Measurements from ENCODE around the gene SMIM35. TPM values are rescaled to one million over a fixed set of nuclear protein-coding genes. Genes with fewer than 3 reads are reported as not detected.

The SMIM35 gene
- polyA plus RNA-seq, 3 donors = 0.10 to 0.19 (median 0.15) TPM

DNA sequence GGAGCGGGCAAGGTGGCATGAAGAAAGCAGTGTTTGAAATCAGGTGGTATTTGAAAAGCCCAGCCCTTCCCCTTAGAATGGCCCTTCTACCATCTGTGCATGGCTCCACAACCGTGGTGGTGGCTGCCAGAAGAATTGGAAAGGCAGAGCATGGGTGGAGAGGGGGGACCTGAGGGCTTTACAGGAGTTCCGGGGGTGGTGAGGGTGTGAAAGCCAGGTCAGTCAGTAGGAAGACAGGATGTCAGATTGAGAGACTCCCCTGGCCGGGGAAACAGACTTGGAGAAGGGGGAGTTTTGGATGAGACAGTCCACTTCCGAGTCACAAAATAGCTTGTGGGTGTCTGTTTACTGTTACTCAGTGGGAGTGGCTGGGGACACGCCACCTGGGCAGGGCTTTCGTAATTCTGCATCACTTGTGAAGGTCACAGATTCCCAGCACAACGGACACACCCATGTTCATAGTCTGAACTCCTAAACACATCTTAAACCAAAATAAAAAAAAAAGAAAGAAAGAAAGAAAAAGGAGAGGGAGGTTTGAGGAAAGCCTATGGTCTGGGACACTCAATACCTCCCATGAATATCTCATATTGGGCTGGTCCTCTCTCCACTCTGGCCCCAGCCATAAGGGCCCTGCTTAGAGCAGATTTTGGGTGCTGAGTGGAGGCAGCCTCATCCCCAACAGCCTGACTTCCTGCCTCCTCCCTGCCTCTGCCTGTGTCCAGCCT, 24.4 kb upstream of the SMIM35 start:
- no peak for DNase-seq (ENCODE audit: low read depth in 3 of 3, low spot score in 2 of 3)

DNA sequence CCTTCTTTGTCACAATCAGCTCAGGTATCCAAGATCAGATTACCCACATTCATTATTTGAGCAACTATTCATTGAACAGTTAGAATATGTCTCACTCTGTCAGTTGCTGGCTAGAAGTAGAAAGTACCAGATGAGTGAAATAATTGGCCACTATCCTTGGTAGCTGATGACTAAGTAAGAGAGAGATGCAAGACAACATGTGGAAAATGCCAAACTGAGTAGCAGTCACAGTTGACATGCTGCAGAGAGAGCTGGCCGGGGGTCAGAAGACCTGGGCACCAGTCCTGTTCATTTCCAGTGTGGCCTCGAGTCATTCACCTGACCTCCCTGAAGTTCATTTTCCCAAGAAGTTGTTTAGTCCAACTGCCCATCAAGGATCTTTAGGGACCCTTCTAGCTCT, 22.5 kb upstream of the SMIM35 start:
- DNase-seq (ENCODE audit: low read depth in 3 of 3, low spot score in 2 of 3) = no peak

DNA sequence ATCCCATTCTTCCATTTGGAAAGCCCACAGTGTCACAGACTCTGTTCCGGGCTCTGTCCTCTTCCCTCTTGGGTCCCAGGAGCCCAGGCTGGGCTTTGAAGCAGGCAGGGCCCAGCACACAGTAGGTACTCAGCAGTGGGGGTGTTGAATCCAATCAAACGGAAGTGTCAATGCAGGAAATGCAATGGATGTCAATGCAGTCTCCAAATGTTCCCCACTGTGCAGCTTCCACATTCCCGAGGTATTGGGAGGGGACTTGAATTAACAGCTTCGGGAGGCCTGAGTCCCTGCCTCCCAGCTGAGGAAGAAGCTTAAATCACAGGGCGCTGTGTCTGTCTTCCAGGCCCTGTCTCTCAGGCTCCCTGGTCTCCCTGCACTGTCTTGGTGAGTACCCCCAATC, 21.8 kb upstream of the SMIM35 start:
- DNase-seq (ENCODE audit: low read depth in 3 of 3, low spot score in 2 of 3) = no peak

DNA sequence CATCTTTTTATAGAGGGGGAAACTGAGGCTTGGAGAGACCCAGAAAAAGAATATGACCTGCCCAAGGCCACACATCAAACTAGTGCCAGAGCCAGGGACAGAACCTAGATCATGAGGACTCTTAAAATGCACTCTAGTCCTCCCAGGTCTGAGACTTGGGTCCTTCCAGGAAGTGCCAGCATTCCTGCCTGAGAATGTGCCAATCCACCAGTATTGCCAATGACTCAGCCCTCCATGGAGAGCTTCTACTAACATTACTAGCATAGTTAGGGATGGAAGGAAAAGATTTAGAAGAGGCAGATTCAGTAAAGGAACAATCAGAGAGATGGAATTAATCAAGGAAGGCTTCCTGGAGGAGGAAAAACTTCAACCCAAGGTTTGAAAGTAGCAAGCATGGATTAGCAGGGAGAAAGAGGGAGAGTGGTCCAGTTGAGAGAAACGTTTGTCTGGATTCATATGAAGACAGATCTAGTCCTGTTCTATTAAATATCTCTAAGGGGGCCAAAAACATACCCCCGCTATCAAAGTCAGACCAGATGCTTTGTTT, 20.1 kb upstream of the SMIM35 start:
- no peak for DNase-seq (ENCODE audit: low read depth in 3 of 3, low spot score in 2 of 3)

DNA sequence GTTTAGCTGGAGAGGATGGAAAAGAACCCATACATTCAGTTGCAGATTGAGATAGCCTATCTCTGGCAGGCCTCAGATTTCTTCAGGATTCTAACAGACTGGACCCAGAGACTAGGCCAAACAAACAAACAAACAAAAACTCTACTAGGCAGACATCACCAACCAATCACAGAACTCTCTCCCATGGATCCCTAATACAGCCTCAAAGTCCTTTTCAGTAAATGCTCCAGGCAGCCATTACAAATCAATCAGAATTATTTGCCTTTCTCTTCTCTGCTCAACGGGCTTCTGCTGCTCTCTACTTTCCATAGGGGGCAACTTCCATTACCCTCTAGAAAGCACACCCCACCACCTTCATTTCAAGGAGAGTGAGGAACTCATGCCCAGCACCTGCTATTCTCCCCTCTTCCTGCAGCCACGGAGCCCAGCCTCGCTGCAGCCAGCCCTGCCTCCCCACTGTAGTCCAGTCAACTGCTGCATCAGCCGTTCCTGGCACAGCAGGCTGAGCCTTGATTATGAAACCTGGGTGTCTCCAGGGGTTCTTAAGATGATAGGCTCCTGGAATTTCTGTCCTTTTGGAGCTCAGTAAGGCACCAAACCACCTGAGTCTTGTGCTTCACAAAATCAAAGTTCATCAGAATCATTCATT, 19.0 kb upstream of the SMIM35 start:
- no peak for DNase-seq (ENCODE audit: low read depth in 3 of 3, low spot score in 2 of 3)

DNA sequence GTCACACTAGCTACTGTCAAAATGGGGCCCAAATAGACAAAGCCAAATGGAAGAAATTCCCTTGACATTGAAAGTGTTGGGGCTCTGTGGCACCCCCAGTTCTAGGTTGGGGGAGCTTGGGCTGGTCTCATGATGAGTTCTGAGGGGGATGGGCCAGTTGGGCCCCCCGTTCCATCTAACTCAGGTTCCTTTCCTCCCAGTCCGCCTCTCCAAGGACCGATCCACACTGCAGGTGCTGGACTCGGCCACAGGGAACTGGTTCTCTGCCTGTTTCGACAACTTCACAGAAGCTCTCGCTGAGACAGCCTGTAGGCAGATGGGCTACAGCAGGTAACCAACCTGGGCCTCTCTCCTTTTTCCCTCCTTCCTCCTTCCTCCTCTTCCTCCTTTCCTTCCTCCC, 17.7 kb upstream of the SMIM35 start:
- DNase-seq (ENCODE audit: low read depth in 3 of 3, low spot score in 2 of 3) = no peak

DNA sequence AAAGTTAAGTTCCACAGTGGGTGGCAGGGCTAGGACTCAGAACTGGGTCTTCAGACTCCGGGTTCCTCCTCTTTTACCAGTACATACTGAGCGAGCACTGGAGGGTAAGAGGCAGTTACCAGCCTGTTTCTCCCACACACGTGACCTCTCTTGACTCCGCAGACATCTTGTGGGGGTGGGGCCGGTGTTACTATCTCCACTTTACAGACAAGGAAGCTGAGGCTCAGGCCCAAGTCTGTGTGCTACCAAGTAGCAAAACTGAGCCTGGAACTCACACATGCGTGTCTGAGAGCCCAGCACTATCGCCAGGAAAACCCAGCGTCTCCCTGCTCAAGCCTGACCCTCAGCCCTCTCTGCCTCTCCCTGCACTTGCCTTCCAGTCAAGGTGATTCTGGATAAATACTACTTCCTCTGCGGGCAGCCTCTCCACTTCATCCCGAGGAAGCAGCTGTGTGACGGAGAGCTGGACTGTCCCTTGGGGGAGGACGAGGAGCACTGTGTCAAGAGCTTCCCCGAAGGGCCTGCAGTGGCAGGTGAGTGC, 16.0 kb upstream of the SMIM35 start:
- no peak for DNase-seq (ENCODE audit: low read depth in 3 of 3, low spot score in 2 of 3)

DNA sequence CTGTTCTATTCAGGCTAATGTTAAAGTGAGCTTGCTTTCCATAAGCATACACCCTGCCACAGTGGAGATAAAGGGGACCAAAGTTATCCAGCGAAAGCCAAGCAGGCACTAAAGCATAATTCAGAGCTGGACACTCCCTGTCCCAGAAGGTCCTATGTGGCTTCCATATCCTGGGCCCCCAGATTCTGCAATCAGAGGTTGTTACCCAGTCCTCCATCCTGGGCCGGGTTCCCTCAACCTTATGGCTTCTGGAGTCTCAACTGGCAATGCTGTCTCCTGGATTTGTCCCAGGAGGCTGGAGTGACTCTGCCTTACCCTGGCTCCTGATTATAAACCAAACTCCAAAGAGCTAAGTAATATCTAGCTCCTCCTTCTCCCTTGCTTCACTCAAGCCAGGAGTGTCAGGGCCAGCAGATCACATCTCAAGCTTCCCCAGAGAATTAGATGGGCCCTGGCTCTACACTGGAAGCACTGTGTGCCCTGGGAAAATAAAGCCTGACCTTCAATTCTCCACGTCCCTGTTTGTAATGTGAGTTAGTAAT, 14.0 kb upstream of the SMIM35 start:
- DNase-seq (ENCODE audit: low read depth in 3 of 3, low spot score in 2 of 3) = no peak

DNA sequence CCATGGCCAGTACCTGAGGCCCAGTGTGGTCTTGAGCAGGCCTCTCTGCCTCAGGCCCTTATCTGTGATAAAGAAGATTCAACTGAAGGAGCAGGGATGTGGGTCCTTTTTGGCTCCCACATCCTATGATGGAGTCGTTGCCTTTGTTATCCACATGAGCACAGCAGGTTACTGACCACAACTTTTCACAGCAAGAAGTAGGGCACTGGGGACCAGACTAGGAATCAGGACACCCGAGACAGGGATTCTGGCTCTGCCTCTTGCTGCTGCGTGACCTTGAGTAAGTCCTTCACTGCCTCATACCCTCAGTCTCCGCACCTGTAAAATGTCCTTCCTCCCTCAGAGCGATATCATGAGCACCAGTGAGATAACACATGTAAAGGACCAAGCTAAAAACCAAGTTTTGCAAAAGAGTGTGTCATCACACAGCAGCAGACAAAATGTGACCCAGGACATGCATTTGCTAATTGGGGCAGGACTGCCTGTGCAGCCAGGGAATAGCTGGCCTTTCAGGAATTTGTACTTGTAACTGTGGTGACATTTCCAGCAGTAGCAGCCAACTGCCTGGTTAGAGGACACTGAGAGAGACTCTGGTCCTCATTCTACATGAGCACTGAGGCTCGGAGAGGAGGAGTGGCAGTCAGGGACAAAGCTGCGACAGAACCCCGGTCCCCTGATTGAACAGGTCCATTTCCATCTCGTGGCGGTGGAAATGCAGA, 13.2 kb upstream of the SMIM35 start:
- DNase-seq (ENCODE audit: low read depth in 3 of 3, low spot score in 2 of 3) = no peak

DNA sequence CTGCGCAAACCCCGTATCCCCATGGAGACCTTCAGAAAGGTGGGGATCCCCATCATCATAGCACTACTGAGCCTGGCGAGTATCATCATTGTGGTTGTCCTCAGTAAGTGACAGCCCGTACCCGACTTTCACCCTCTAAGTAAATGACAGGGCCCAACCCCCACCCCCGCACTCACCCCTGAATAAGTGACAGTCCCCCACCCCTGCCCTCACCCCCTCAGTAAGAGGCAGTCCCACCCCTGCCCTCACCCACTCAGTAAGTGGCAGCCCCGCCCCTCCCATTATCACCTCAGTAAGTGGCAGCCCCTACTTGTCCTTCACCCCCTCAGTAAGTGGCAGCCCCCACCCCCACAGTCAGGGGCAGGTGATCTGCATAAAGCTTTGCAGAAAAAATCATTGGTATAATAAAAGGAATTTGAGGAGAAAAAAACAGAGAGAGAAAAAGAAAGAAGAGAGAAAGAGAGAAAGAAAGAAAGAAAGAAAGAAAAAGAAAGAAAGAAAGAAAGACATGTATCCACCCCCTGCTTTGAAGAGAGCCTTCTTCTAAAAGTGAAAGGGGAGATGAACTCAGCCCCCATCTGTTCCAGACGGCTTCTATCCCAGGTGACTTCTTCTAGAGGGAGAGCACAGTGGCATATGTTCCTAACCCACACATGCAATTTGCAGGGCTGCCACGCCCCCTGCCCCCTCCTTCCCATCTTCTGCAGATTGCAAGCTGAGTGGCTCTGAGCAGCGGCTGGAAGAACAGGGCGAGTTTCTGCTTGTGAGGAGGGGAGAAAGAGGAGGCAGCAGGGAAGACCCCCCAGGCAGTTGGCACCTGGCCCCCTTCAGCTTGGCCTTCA, 12.5 kb upstream of the SMIM35 start:
- DNase-seq (ENCODE audit: low read depth in 3 of 3, low spot score in 2 of 3) = no peak

DNA sequence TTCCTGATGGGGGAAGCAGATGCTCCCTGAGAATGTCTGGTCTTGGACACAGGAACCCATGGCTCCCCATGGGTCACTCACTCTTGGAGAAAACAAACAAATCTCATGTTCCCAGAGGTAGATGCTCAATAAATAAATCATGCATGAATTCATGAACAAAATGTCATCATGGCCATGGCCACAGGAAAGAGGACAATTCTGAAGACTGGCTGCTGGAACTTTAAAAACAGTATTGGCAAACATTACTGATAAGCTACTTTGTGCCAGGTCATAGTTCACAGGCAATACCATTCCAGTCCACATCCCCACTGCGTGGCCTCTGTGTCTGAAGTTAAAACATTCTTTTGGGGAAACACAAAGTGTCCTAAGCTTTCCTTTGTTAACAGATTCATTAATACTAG, 9.2 kb upstream of the SMIM35 start:
- DNase-seq (ENCODE audit: low read depth in 3 of 3, low spot score in 2 of 3) = no peak

DNA sequence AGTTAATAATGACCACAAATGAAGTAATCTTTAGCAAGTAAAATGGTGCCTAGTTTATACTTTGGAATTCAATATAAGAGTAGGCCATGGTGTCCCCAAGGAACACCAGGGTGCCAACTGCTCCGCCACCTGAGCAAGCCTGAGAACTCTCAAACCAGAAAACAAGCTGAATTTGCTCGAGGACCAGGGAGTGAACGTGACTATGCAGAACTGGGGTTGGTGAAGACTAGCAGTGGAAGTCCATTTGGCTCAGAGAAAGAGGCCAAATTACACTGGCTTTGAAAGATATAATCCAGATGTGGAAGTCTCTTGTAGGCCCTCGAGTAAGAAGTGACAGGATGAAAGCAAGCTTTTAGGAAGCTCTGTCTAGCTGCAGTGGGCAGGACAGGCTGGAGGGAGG, 8.7 kb upstream of the SMIM35 start:
- DNase-seq (ENCODE audit: low read depth in 3 of 3, low spot score in 2 of 3) = no peak

DNA sequence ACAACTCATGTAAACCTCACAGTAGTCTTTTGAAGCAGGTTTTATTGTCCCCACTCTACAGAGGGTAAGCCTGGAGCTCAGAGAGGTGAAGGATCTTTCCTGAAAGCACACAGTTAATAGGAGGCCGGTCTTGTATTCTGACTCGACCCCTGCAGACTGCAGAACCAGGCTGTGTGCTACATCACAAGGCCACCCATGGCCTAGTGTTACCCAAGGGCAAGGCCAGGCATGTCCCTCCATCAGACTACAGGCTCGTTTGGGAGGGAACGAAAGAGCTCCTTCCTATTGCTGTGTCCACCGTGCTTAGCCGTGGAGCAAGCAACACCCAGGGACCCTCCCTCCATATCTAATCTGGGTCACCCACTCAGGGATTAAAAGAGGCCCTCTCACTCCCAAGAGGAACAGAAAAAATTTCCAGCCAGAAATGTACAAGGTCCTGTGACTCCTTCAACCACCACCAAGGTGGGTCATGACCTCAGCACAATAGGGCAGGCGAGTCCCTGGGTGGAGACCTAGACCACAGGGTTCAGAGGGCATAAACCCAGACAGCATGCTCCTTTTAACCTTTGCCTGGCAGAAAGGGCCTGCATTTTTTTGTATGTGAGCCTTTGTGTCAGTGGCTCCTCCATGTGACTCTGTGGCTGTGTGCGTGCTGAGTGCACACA, 6.3 kb upstream of the SMIM35 start:
- no peak for DNase-seq (ENCODE audit: low read depth in 3 of 3, low spot score in 2 of 3)

DNA sequence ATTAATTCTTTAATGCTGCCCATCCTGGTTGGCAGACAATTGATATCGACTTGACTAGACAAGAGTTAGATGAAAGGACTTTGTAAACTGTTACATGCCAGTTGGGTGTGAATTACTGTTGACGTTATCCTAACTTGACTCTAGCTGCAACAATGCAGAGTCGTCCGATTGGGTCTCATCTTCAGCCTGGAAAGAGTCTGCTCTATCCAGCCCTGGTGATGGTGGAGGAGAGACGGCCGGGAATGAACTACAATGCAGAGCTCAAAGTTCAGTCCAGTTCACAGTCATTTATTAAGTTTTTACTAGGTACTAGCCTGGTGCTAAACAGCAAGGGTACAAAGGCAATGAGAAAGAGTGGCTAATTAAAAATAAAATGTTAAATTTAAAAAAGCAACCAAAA, 4.9 kb upstream of the SMIM35 start:
- DNase-seq (ENCODE audit: low read depth in 3 of 3, low spot score in 2 of 3) = no peak

DNA sequence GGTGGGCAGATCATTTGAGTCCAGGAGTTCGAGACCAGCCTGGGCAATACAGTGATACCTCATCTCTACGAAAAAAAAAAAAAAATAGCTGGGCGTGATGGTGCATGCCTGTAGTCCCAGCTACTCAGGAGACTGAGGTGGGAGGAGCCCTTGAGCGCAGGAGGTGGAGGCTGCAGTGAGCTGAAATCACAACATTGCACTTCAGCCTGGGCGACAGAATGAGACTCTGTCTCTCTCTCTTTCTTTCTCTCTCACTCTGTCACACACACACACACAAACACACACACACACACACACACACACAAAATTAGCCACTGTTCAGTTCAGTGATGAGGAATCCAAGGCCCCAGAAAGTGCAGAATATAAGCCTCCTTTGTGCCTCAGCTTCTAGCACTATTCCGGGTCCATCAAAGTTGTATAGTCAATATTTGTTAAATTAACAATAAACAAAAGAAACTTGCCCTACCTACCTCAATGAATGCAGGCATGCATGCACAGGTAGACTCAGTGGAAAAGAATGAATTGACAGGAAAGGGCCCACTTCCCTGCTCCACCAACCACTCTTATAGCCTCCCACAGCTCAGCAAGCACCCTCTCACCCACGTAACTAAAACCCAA, 3.9 kb upstream of the SMIM35 start:
- DNase-seq (ENCODE audit: low read depth in 3 of 3, low spot score in 2 of 3) = no peak

DNA sequence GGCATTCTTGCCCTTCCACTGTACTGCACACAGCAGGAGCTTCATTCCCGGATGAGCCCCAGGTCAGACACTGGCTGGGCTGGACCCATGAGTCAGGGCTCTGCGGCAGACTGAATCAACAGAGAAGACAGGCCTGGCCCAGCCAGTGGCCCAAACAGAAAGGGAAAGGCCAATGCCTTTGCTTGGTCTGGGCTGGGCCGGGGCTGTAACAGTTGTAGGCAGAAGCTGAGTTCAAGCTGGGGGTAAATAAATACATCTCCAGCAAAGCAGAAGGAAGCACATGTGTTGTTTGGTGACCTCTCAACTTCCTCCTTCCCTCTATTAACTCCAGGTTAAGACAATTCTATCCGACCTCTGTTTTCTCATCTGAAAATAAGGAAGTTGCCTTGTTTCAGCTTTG, 1.8 kb upstream of the SMIM35 start:
- DNase-seq (ENCODE audit: low read depth in 3 of 3, low spot score in 2 of 3) = no peak

DNA sequence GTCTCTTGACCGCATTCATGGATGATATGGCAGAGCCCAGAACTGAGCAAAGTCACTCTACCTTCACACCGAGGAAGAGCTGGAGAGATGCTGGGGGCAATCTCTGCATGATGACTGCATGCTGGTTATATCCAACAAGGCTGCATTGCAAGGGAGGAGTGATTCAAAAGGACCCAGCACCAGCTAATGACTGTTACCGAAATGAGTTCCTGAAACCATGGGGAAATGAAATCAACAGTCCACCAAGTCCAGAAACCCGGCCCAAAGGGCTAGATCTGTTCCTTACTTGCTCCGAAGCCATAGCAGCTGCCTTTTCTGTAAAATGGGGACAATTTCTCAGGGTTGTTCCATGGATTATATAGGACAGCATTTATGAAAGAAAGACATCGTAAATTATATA, 1.2 kb upstream of the SMIM35 start:
- DNase-seq (ENCODE audit: low read depth in 3 of 3, low spot score in 2 of 3) = no peak

DNA sequence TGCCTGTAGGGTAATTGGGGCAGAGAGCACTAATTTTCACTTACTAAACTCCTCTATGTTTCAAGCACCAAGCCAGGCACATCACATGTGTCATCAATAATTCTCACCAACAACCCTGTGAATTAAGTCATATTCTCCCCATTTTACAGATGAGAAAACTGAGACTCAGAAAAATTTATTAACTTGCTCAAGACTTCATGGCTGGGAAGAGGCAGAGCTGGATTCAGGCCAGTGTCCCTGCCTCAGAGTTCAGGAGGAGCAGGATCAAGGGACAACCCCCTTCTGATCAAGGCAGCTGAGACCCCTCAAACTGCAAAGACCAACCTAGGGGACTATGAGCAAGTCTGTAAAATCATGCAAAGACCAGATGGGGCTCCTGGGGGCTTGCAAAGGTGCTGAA, 2.1 kb downstream of the SMIM35 start:
- DNase-seq (ENCODE audit: low read depth in 3 of 3, low spot score in 2 of 3) = no peak

DNA sequence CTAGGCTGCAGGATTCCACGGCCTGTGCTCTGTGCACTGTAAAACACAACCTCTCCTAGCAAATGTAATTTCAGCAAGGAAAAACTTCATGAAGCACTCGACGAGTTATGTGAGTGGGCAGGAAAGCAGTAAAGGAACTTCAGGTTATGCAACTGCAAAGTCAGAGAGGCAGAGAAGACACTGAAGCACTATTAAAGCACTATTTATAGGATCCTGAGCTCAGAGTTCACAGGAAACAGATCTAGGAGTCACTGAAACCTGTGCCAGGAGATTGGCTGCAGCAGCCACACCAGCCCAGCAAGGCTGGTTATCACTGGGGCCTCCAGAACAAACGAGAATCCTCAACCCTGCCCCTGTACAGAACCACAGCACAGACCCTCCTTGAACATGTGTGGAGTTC, 2.5 kb downstream of the SMIM35 start:
- no peak for DNase-seq (ENCODE audit: low read depth in 3 of 3, low spot score in 2 of 3)
